IMR-90 (cell line): ENCODE measurements around the gene F3. TPM values are rescaled to one million over a fixed set of nuclear protein-coding genes. Genes with fewer than 3 reads are reported as not detected.
A peak's percentile ranks its signal among the peaks of the same experiment; 100 is the strongest.

Experiments used
- ATAC-seq: fragments of 200-7000 bp; cut with Tn5 transposase; 2 replicates; pipeline ENCODE4 v1.9.1; 2020; ENCODE audit warnings: low read depth, mild to moderate bottlenecking, moderate library complexity
- BruUV-seq: library from RNA; stranded (reverse); fragments of 400-500 nt; replicated peaks from 2 replicates; lab custom pipeline; 2021; lab: Mats Ljungman, UMichigan
- CTCF ChIA-PET: fragments of 300-600 bp; formaldehyde crosslinking; extraction: SDS; loops from one replicate; lab custom pipeline; 2021; ENCODE audit warnings: antibody characterized with exemption; lab: Yijun Ruan, JAX
- POLR2A ChIA-PET: fragments of 300-600 bp; sonication (Branson Sonifier 250); formaldehyde crosslinking; loops from one replicate; lab custom pipeline; 2022; ENCODE audit warnings: antibody characterized with exemption; ENCODE audit not compliant: unreplicated experiment; lab: Charles Lee
- DNase-seq: peaks from one replicate; pipeline ENCODE4 v3.0.0; 2013
- H2AFZ ChIP-seq: replicated peaks from 2 replicates; pipeline ENCODE3; 2013; ENCODE audit warnings: low read length, mild to moderate bottlenecking; ENCODE audit not compliant: poor library complexity
- H2AK5ac ChIP-seq: 2 replicates; pipeline ENCODE4 v1.6.1; 2013; ENCODE audit warnings: low read depth, low read length, inconsistent platforms
- H2AK9ac ChIP-seq: replicated peaks from 2 replicates; pipeline ENCODE3; 2013; ENCODE audit warnings: mild to moderate bottlenecking, low read depth, low read length, moderate library complexity; ENCODE audit not compliant: poor library complexity
- H2BK120ac ChIP-seq: 2 replicates; pipeline ENCODE4 v1.6.1; 2013; ENCODE audit warnings: low read depth, low read length, inconsistent platforms
- H2BK15ac ChIP-seq: 3 replicates; pipeline ENCODE4 v1.6.1; 2013; ENCODE audit warnings: low read depth, low read length, inconsistent platforms
- H2BK20ac ChIP-seq: 2 replicates; pipeline ENCODE4 v1.6.1; 2013; ENCODE audit warnings: low read depth, mild to moderate bottlenecking, inconsistent platforms, low read length, moderate library complexity
- H2BK5ac ChIP-seq: 2 replicates; pipeline ENCODE4 v1.6.1; 2013; ENCODE audit warnings: mild to moderate bottlenecking, low read depth, low read length, inconsistent platforms; ENCODE audit not compliant: poor library complexity, severe bottlenecking
- H3K14ac ChIP-seq: replicated peaks from 2 replicates; pipeline ENCODE4 v1.6.1; 2013; ENCODE audit warnings: low read depth, low read length, inconsistent platforms
- H3K18ac ChIP-seq: 2 replicates; pipeline ENCODE4 v1.6.1; 2013; ENCODE audit warnings: low read depth, low read length, control low read depth
- H3K23ac ChIP-seq: 2 replicates; pipeline ENCODE4 v1.6.1; 2013; ENCODE audit warnings: low read depth, low read length, inconsistent platforms
- H3K27ac ChIP-seq: 2 replicates; pipeline ENCODE4 v1.5.1; 2013; ENCODE audit warnings: mild to moderate bottlenecking, control low read depth, low read length; ENCODE audit not compliant: insufficient read depth
- H3K27me3 ChIP-seq: 2 replicates; pipeline ENCODE4 v1.6.1; 2013; ENCODE audit warnings: low read length; ENCODE audit not compliant: control insufficient read depth, insufficient read depth
- H3K36me3 ChIP-seq: 2 replicates; pipeline ENCODE4 v1.6.1; 2013; ENCODE audit warnings: low read length, mixed read lengths; ENCODE audit not compliant: control insufficient read depth, insufficient read depth
- H3K4ac ChIP-seq: 2 replicates; pipeline ENCODE4 v1.6.1; 2013; ENCODE audit warnings: low read depth, low read length, inconsistent platforms
- H3K4me1 ChIP-seq: 2 replicates; pipeline ENCODE4 v1.6.1; 2013; ENCODE audit warnings: low read length, mixed read lengths; ENCODE audit not compliant: control insufficient read depth, insufficient read depth
- H3K4me2 ChIP-seq: 2 replicates; pipeline ENCODE4 v1.6.1; 2013; ENCODE audit warnings: low read depth, mild to moderate bottlenecking, control low read depth, low read length, moderate library complexity
- H3K4me3 ChIP-seq: 2 replicates; pipeline ENCODE4 v1.5.1; 2013; ENCODE audit warnings: low read depth, mild to moderate bottlenecking, control low read depth, low read length, moderate library complexity; ENCODE audit not compliant: insufficient read depth
- H3K56ac ChIP-seq: 2 replicates; pipeline ENCODE4 v1.6.1; 2013; ENCODE audit warnings: low read length, inconsistent platforms; ENCODE audit not compliant: insufficient read depth; ENCODE audit errors: extremely low read depth
- H3K79me1 ChIP-seq, 2 experiments: 2 replicates each; pipeline ENCODE4 v1.6.1; 2013; ENCODE audit warnings: low read length in 2 of 2, inconsistent platforms in 1 of 2, low read depth in 1 of 2
- H3K9ac ChIP-seq: 2 replicates; pipeline ENCODE4 v1.6.1; 2013; ENCODE audit warnings: low read depth, low read length, control low read depth
- H3K9me1 ChIP-seq: 2 replicates; pipeline ENCODE4 v1.6.1; 2013; ENCODE audit warnings: low read length, inconsistent platforms; ENCODE audit not compliant: insufficient read depth
- H3K9me3 ChIP-seq: 2 replicates; pipeline ENCODE4 v1.6.1; 2013; ENCODE audit warnings: low read length; ENCODE audit not compliant: control insufficient read depth, insufficient read depth
- H4K20me1 ChIP-seq: 2 replicates; pipeline ENCODE4 v1.6.1; 2013; ENCODE audit warnings: low read length, inconsistent platforms; ENCODE audit not compliant: insufficient read depth
- H4K5ac ChIP-seq: 2 replicates; pipeline ENCODE4 v1.6.1; 2013; ENCODE audit warnings: mild to moderate bottlenecking, low read depth, low read length, control low read depth
- H4K8ac ChIP-seq, 2 experiments: 2 replicates each; pipeline ENCODE4 v1.6.1; 2013; ENCODE audit warnings: low read depth in 2 of 2, low read length in 2 of 2, control low read depth in 1 of 2, inconsistent platforms in 1 of 2
- H4K91ac ChIP-seq: 2 replicates; pipeline ENCODE4 v1.6.1; 2013; ENCODE audit warnings: low read depth, low read length, inconsistent platforms; ENCODE audit not compliant: insufficient read depth
- CEBPB ChIP-seq: IDR thresholded peaks from 2 replicates; pipeline ENCODE4 v1.6.1; 2012; ENCODE audit warnings: low read depth, low read length, improper control_type of control experiment
- CHD1 ChIP-seq: IDR thresholded peaks from 2 replicates; pipeline ENCODE4 v1.6.1; 2012; ENCODE audit warnings: low read depth, low read length, improper control_type of control experiment
- CTCF ChIP-seq: conservative IDR thresholded peaks from 2 replicates; pipeline ENCODE4 v1.5.1; 2012; ENCODE audit warnings: mild to moderate bottlenecking, low read depth, low read length, improper control_type of control experiment
- MAZ ChIP-seq: IDR thresholded peaks from 2 replicates; pipeline ENCODE4 v1.6.1; 2012; ENCODE audit warnings: low read depth, mild to moderate bottlenecking, low read length, improper control_type of control experiment, moderate library complexity, borderline replicate concordance
- MXI1 ChIP-seq: IDR thresholded peaks from 2 replicates; pipeline ENCODE4 v1.6.1; 2012; ENCODE audit warnings: low read depth, mild to moderate bottlenecking, low read length, moderate library complexity, borderline replicate concordance
- NFE2L2 ChIP-seq: fragments of 150-350 bp; IDR thresholded peaks from 2 replicates; pipeline ENCODE4 v1.6.1; 2016; ENCODE audit warnings: low read depth, mild to moderate bottlenecking, low read length
- SMC3 ChIP-seq: fragments of 150-350 bp; IDR thresholded peaks from 2 replicates; pipeline ENCODE4 v1.6.1; 2016; ENCODE audit warnings: low read depth, mild to moderate bottlenecking, antibody characterized with exemption, low read length, moderate library complexity
- USF2 ChIP-seq: fragments of 150-350 bp; IDR thresholded peaks from 2 replicates; pipeline ENCODE4 v1.6.1; 2017; ENCODE audit warnings: mild to moderate bottlenecking, antibody characterized with exemption, low read length, low read depth
- WGBS, 2 experiments: methylation state at CpG; one replicate each; pipeline versions ENCODE4 v1.1.5 to v1.1.7; 2013; ENCODE audit warnings: missing lambda C conversion rate in 2 of 2; ENCODE audit not compliant: insufficient read length in 1 of 2; ENCODE audit errors: extremely low coverage in 2 of 2; 5-methylcytosine and 5-hydroxymethylcytosine counted together
- dilution Hi-C: fragments of 300-500 bp; cut with HindIII; formaldehyde crosslinking; loops from one replicate; pipeline ENCODE4 v1.14.3; 2018; ENCODE audit warnings: low sequenced_read_pairs; ENCODE audit not compliant: unreplicated experiment
- in situ Hi-C: fragments of 300-500 bp; cut with MboI; formaldehyde crosslinking; loops from 3 replicates; pipeline ENCODE4 v1.14.3; 2019; ENCODE audit warnings: low sequenced_read_pairs, inconsistent platforms, mixed read lengths
- intact Hi-C: fragments of 100-400 bp; cut with micrococcal nuclease; formaldehyde crosslinking; loops from 2 replicates; pipeline ENCODE4 v1.10.0; 2022
- polyA plus RNA-seq, 3 experiments: library from polyadenylated mRNA; depleted of rRNA; stranded (reverse); fragments of >200 nt; gene quantifications; 2 replicates each; pipeline ENCODE4 v1.2.3, GENCODE V29; 2012; ENCODE audit warnings: low replicate concordance in 1 of 3
- total RNA-seq: library from RNA; depleted of rRNA; stranded (reverse); fragments of >200 nt; gene quantifications from 2 replicates; pipeline ENCODE4 v1.2.3, GENCODE V29; 2012

F3 gene
- total and polyA plus RNA-seq, 2 of the 4 experiments (the other 2 are of a cell fraction) = 75.6 to 126 TPM

GRCh38 chr1:94528826-94529225 is 12.7 kb downstream of the F3 start:
- Histone ChIP-seq H2BK15ac (no peak overlapping the region), H3K18ac (no peak overlapping the region), H3K4me3 (no peak overlapping the region), H4K5ac (no peak overlapping the region), H3K36me3 (peaks cover 36% of the 10 kb centered on the region), H3K4me2 (no peak overlapping the region), H2BK20ac (no peak overlapping the region), H3K4ac (no peak overlapping the region), H3K56ac (no peak overlapping the region), H4K91ac (no peak overlapping the region), H3K27me3 (no peaks in the 10 kb centered on the region), H3K9me3 (no peaks in the 10 kb centered on the region), H4K20me1 (peaks cover 48% of the 10 kb centered on the region), H2AK5ac (no peak overlapping the region), H2AK9ac (no peak overlapping the region), H3K27ac (no peak overlapping the region), H3K9me1 (peaks cover 7% of the 10 kb centered on the region), H2BK120ac (no peak overlapping the region), H3K9ac (no peak overlapping the region), H3K23ac (no peak overlapping the region), H3K4me1 (0 out of 2 replicates have a peak, but pooled peaks cover 1% of the 10 kb centered on the region), H3K14ac (no peak overlapping the region), H4K8ac (no peak overlapping the region; a peak in 1 of 4 replicates), H2BK5ac (no peak overlapping the region), H2AFZ (no peak overlapping the region), H3K79me1 (peaks cover 4 to 19% of the 10 kb centered on the region in 2 experiments; a peak in 3 of 4 replicates)
- no peak for TF ChIP-seq SMC3
- TF ChIP-seq CHD1 = peak; percentile 88; the same call in 1 of the 2 replicates
- no peak for TF ChIP-seq CEBPB
- 0 out of 2 replicates have a peak, but pooled peaks have one; percentile 7 for TF ChIP-seq MAZ
- no peak for TF ChIP-seq NFE2L2
- TF ChIP-seq USF2 = no peak
- no peak for TF ChIP-seq CTCF
- no peak for TF ChIP-seq MXI1
- intact Hi-C loops = loop anchor here (5.0 kb wide), 1 partner anchor 513 kb away; no protein-coding TSS in a partner anchor
- ChIA-PET POLR2A (interaction anchor here (0.6 to 4.9 kb wide), 2 partner anchors 12 to 84 kb away, joined by 3 to 24 read pairs; partner anchors contain the start of gene F3), CTCF (interaction anchor here (1.0 kb wide), 1 partner anchor 277 kb away, joined by 3 read pairs; no protein-coding TSS in a partner anchor)
- DNase-seq = no peak
- BruUV-seq = no TSS peak
- dilution Hi-C loops = loop anchor here (25.0 kb wide), 1 partner anchor 258 kb away; no protein-coding TSS in a partner anchor
- in situ Hi-C loops = no loop called here
- ATAC-seq = no peak
- no CpG with 5 or more reads among the region's 5 CpGs for WGBS, 2 experiments
